ENCODE results near the gene FIBCD1. TPM values are rescaled to one million over a fixed set of nuclear protein-coding genes. Genes with fewer than 3 reads are reported as not detected.

FIBCD1 gene
- total and polyA plus RNA-seq, 9 of the 15 experiments (the other 6 are each of a cell fraction or from before 2014, with no cell fraction given): 0.53 to 1.2 (median 0.95) TPM; not detected in 4

GRCh38 chr9:130952065-130952762 lies 13.2 kb upstream of the FIBCD1 start:
- H3K27ac ChIP-seq (ENCODE audit: extremely low read depth, low read depth, low read length): no peak overlapping the region
- TF ChIP-seq PTBP1 (IDR thresholded peaks at IDR 0.05; ENCODE audit: low read depth, low read length): no peak
- TF ChIP-seq, protein P1, sequence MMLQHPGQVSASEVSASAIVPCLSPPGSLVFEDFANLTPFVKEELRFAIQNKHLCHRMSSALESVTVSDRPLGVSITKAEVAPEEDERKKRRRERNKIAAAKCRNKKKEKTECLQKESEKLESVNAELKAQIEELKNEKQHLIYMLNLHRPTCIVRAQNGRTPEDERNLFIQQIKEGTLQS (IDR thresholded peaks at IDR 0.05): no peak
- TF ChIP-seq, protein P1 (CRISPR knock-in tag; conservative IDR thresholded peaks at IDR 0.05): 0 out of 2 replicates have a peak, but pooled peaks have one; percentile 0
- ChIA-PET POLR2A (interaction anchor here (0.5 to 3.8 kb wide), 17 partner anchors 8 to 1383 kb away, joined by 3 to 19 read pairs (median 4); no protein-coding TSS in a partner anchor), CTCF (ENCODE audit: low intra/inter-chr PET ratio) (interaction anchor here (0.6 kb wide), 1 partner anchor 102 kb away, joined by 3 read pairs; no protein-coding TSS in a partner anchor)
- no peak overlapping the region for H2AFZ ChIP-seq (ENCODE audit: low read depth, low read length)
- no peak overlapping the region for H3K4me3 ChIP-seq
- in situ Hi-C loops (cut with MboI) (no loop called here), intact Hi-C loops (cut with micrococcal nuclease) (no loop called here)
- H3K9me3 ChIP-seq (replicated peaks; ENCODE audit: control insufficient read depth, insufficient read depth, low read depth, low read length): peaks cover 18% of the 10 kb centered on the region
- WGBS (ENCODE audit: insufficient coverage, low coverage, missing lambda C conversion rate): under 1% methylated on average over 6 of the region's 6 CpGs
- H3K9ac ChIP-seq (ENCODE audit: insufficient read depth in 1 of 2, low read depth in 2 of 2, low read length in 2 of 2): no peak overlapping the region; a peak in 1 of 4 replicates
- DNase-seq (ENCODE audit: extremely low read depth in 1 of 4, low spot score in 3 of 4) (peak; percentile 29 to 69 (median 63)), ATAC-seq (no peak), FAIRE-seq (no peak)
- no peak overlapping the region for H3K4me2 ChIP-seq (ENCODE audit: insufficient read depth, low read length)
- BruUV-seq (replicated peaks): no TSS peak
- H3K79me2 ChIP-seq (ENCODE audit: control insufficient read depth, insufficient read depth, low read length): no peaks in the 10 kb centered on the region
- peaks cover 11% of the 10 kb centered on the region for H4K20me1 ChIP-seq (replicated peaks; ENCODE audit: control insufficient read depth, insufficient read depth, low read length)
- peaks cover 12 to 43% of the 10 kb centered on the region in 2 experiments for H3K27me3 ChIP-seq (ENCODE audit: control insufficient read depth in 2 of 2, insufficient read depth in 2 of 2, low read length in 2 of 2)
- H3K9me1 ChIP-seq (ENCODE audit: control insufficient read depth, insufficient read depth, low read length): peaks cover 3% of the 10 kb centered on the region
- peaks cover 0 to 1% of the 10 kb centered on the region in 2 experiments; a peak in 2 of 5 replicates for H3K4me1 ChIP-seq (replicated peaks in 1 of 2; ENCODE audit: control insufficient read depth in 2 of 2, insufficient read depth in 2 of 2, low read length in 2 of 2)
- H3K36me3 ChIP-seq (ENCODE audit: control insufficient read depth, insufficient read depth, low read length): no peaks in the 10 kb centered on the region

- CTCF ChIA-PET (ENCODE audit: low intra/inter-chr PET ratio): no interaction called here
- H3K27me3 ChIP-seq (ENCODE audit: control insufficient read depth in 2 of 2, insufficient read depth in 2 of 2, low read length in 2 of 2): peaks cover 17 to 62% of the 10 kb centered on the region in 2 experiments
- no peak overlapping the region for H2AFZ ChIP-seq (ENCODE audit: low read depth, low read length)
- in situ Hi-C loops (cut with MboI): no loop called here
- peaks cover 20% of the 10 kb centered on the region for H4K20me1 ChIP-seq (replicated peaks; ENCODE audit: control insufficient read depth, insufficient read depth, low read length)
- peaks cover 5 to 6% of the 10 kb centered on the region in 2 experiments; a peak in 3 of 5 replicates for H3K4me1 ChIP-seq (replicated peaks in 1 of 2; ENCODE audit: control insufficient read depth in 2 of 2, insufficient read depth in 2 of 2, low read length in 2 of 2)
- no peak overlapping the region for H3K4me2 ChIP-seq (ENCODE audit: insufficient read depth, low read length)
- H3K4me3 ChIP-seq: no peak overlapping the region
- H3K79me2 ChIP-seq (ENCODE audit: control insufficient read depth, insufficient read depth, low read length): no peaks in the 10 kb centered on the region
- POLR2A ChIA-PET: interaction anchor here (1.0 to 1.2 kb wide), 3 partner anchors 30 to 53 kb away, joined by 3 read pairs; no protein-coding TSS in a partner anchor
- peaks cover 12% of the 10 kb centered on the region for H3K9me3 ChIP-seq (replicated peaks; ENCODE audit: control insufficient read depth, insufficient read depth, low read depth, low read length)
- peaks cover 8% of the 10 kb centered on the region for H3K9me1 ChIP-seq (ENCODE audit: control insufficient read depth, insufficient read depth, low read length)
- H3K27ac ChIP-seq (ENCODE audit: extremely low read depth, low read depth, low read length): no peak overlapping the region
- WGBS (ENCODE audit: insufficient coverage, low coverage, missing lambda C conversion rate): 2% methylated on average over 1 of the region's 1 CpG
- H3K9ac ChIP-seq (ENCODE audit: insufficient read depth in 1 of 2, low read depth in 2 of 2, low read length in 2 of 2): no peak overlapping the region
- DNase-seq (ENCODE audit: extremely low read depth in 1 of 4, low spot score in 3 of 4) (peak in 2 of 4 experiments; percentile 59 to 61), ATAC-seq (no peak), FAIRE-seq (no peak)
- BruUV-seq (replicated peaks): no TSS peak
- intact Hi-C loops (cut with micrococcal nuclease): no loop called here
- H3K36me3 ChIP-seq (ENCODE audit: control insufficient read depth, insufficient read depth, low read length): no peaks in the 10 kb centered on the region
- TF ChIP-seq C11orf30 (IDR thresholded peaks at IDR 0.05; ENCODE audit: low read depth): no peak
- no peak for TF ChIP-seq IFI16 (CRISPR knock-in tag; IDR thresholded peaks at IDR 0.05)
- TF ChIP-seq CREB1 (IDR thresholded peaks at IDR 0.05): no peak
- TF ChIP-seq CREB1 (CRISPR knock-in tag; IDR thresholded peaks at IDR 0.05): no peak
- TF ChIP-seq KLF6 (CRISPR knock-in tag; IDR thresholded peaks at IDR 0.05; ENCODE audit: borderline replicate concordance): no peak
- TF ChIP-seq TCF15 (CRISPR knock-in tag; IDR thresholded peaks at IDR 0.05): no peak
- TF ChIP-seq CSDE1 (IDR thresholded peaks at IDR 0.05): no peak
- TF ChIP-seq FOSL1 (tag; conservative IDR thresholded peaks at IDR 0.05): no peak
- no peak for TF ChIP-seq ESRRB (CRISPR knock-in tag; IDR thresholded peaks at IDR 0.05; ENCODE audit: borderline replicate concordance)
- TF ChIP-seq RFX1 (IDR thresholded peaks at IDR 0.05): no peak
These were observed 10.9 kb upstream of the FIBCD1 start for GRCh38 chr9:130950039-130950311.

Data from K562 (cell line).